Gastrocnemius medialis (tissue), 4 donors: ENCODE measurements around the gene LAMC1.

ENCODE experiments used
- CTCF ChIP-seq, 5 experiments: fragments of 450-650 bp in 3 of 5; fragments of 200-600 bp in 2 of 5; sonication (generic) in 2 of 5; IDR thresholded peaks in 4 of 5; conservative IDR thresholded peaks in 1 of 5; 1 replicate in 4 of 5; 2 replicates in 1 of 5; pipeline ENCODE4 v1.5.1; 2016 to 2019; ENCODE audit warnings: antibody characterized with exemption in 5 of 5, mild to moderate bottlenecking in 3 of 5, moderate library complexity in 3 of 5
- POLR2A ChIP-seq, 2 donors: fragments of 450-650 bp; IDR thresholded peaks; one replicate each; pipeline ENCODE4 v1.6.1; 2017; ENCODE audit warnings: antibody characterized with exemption in 2 of 2, mild to moderate bottlenecking in 2 of 2, moderate library complexity in 2 of 2

- no peak for TF ChIP-seq CTCF (IDR thresholded peaks at IDR 0.05 in 4 of 5, conservative IDR thresholded peaks at IDR 0.05 in 1 of 5)
- no peak for TF ChIP-seq POLR2A (IDR thresholded peaks at IDR 0.05)
Measured at GRCh38 chr1:183126000-183126366, 102.8 kb downstream of the LAMC1 start.
